Liver (tissue), 3 donors: ENCODE measurements around the gene ISM2.

Source experiments
- CTCF ChIP-seq: fragments of 150-350 bp; IDR thresholded peaks from 2 replicates; pipeline ENCODE4 v1.5.1; 2017; ENCODE audit warnings: improper control_type of control experiment, low read depth, low read length; ENCODE audit not compliant: missing input control
- FOXA2 ChIP-seq: IDR thresholded peaks from 2 replicates; pipeline ENCODE4 v1.6.1; 2016; ENCODE audit warnings: antibody characterized with exemption
- GABPA ChIP-seq, 2 donors: IDR thresholded peaks in 1 of 2; conservative IDR thresholded peaks in 1 of 2; 2 replicates each; pipeline ENCODE4 v1.6.1; 2016; ENCODE audit warnings: antibody characterized with exemption in 2 of 2, mild to moderate bottlenecking in 1 of 2, moderate library complexity in 1 of 2
- JUND ChIP-seq, 2 donors: IDR thresholded peaks; 2 replicates each; pipeline ENCODE4 v1.6.1; 2016; ENCODE audit warnings: antibody characterized with exemption in 2 of 2
- MAX ChIP-seq: IDR thresholded peaks from 2 replicates; pipeline ENCODE4 v1.6.1; 2016; ENCODE audit warnings: antibody characterized with exemption
- RAD21 ChIP-seq, 2 donors: IDR thresholded peaks; 2 replicates each; pipeline ENCODE4 v1.6.1; 2016; ENCODE audit warnings: antibody characterized with exemption in 2 of 2, mild to moderate bottlenecking in 2 of 2
- REST ChIP-seq: IDR thresholded peaks from 2 replicates; pipeline ENCODE4 v1.6.1; 2016; ENCODE audit warnings: antibody characterized with exemption, mild to moderate bottlenecking
- RXRA ChIP-seq, 2 donors: IDR thresholded peaks; 2 replicates each; pipeline ENCODE4 v1.6.1; 2017 to 2018; ENCODE audit warnings: antibody characterized with exemption in 2 of 2, mild to moderate bottlenecking in 1 of 2
- TAF1 ChIP-seq: conservative IDR thresholded peaks from 2 replicates; pipeline ENCODE4 v1.6.1; 2016; ENCODE audit warnings: antibody characterized with exemption, mild to moderate bottlenecking
- YY1 ChIP-seq: IDR thresholded peaks from 2 replicates; pipeline ENCODE4 v1.6.1; 2016; ENCODE audit warnings: antibody characterized with exemption, mild to moderate bottlenecking
- ZBTB33 ChIP-seq: IDR thresholded peaks from 2 replicates; pipeline ENCODE4 v1.6.1; 2016; ENCODE audit warnings: antibody characterized with exemption
- donor health status: healthy.
- donor health status: healthy.

- TF ChIP-seq CTCF = no peak
- no peak for TF ChIP-seq REST
- no peak for TF ChIP-seq GABPA (IDR thresholded peaks at IDR 0.05 in 1 of 2, conservative IDR thresholded peaks at IDR 0.05 in 1 of 2)
- TF ChIP-seq MAX = no peak
- TF ChIP-seq YY1 = no peak
- no peak for TF ChIP-seq TAF1
- no peak for TF ChIP-seq ZBTB33
- TF ChIP-seq RXRA (IDR thresholded peaks at IDR 0.05) = no peak
- no peak for TF ChIP-seq JUND (IDR thresholded peaks at IDR 0.05)
- no peak for TF ChIP-seq FOXA2
- TF ChIP-seq RAD21 (IDR thresholded peaks at IDR 0.05) = no peak
Observed at GRCh38 chr14:77505031-77505430, 6.4 kb upstream of the ISM2 start.
